GM21423 (cell line): Measurements from ENCODE around the gene LBX1.

Experiments
- ATAC-seq: cut with Tn5 transposase; IDR thresholded peaks from one replicate; pipeline ENCODE4 v1.9.1; 2021; ENCODE audit warnings: mild to moderate bottlenecking, moderate library complexity; ENCODE audit not compliant: unreplicated experiment

The LBX1 gene

GRCh38 chr10:101229266-101230182, at the start of gene LBX1:
Gene LBX1, minus strand, starts transcription at chr10:101229463. Its CDS starts 648 bp downstream, at chr10:101228815.
- ATAC-seq: no peak

GRCh38 chr10:101273741-101274140, 44.5 kb upstream of the LBX1 start:
- ATAC-seq: no peak

DNA sequence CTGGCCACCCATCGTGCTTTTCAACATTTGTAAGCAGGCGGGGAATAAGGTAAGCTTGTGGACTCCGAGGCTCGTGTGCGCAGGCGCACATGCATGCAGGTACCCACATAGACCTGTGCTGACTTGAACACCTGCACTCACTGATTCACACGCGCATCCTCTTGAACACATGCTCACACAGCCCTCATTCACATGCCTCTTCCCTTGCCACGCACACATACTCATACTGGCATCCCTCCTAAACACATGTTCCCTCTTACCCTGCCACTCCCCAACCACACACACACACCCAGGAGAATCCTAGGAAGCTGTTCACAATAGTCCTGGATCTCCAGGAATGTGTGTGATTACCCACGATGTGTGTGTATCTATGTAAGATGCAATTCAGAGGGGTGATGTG, 44.1 kb upstream of the LBX1 start:
- no peak for ATAC-seq

DNA sequence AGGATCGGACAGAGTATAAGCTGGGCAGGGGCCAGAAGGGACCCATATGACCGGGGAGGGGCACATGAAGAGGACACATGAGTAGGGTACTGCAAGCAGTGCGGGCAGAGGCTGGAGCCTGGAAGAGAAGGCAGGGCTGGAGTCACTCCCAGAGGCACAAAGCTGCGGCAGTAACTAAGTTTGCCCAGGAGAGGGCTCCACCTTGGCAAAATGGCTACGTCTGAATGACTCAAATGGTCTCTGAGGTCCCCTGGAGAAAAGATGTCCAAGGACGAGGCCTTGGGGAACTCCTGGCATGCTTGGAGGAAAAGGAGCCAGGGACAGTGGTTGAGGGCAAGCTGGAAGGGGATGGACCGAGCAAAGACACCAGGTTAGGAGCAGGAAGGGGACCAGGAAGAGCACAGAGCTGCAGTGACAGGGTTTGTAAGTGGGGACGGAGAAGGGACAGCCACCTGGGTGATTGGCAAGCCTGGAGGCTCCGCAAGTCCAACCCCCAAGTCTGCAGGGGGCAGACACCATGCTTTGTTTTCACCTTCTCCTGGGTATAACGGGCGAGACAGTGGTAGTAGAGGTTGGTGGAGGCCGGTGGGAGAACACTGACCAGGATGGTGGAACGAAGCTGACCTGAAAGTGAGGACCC, 43.1 kb upstream of the LBX1 start:
- no peak for ATAC-seq

- ATAC-seq: no peak
These were observed 41.5 kb upstream of the LBX1 start for GRCh38 chr10:101270763-101271162.

- ATAC-seq: no peak
These were observed 38.5 kb upstream of the LBX1 start for GRCh38 chr10:101267776-101268175.

GRCh38 chr10:101267290-101267680, 38.0 kb upstream of the LBX1 start:
- no peak for ATAC-seq

GRCh38 chr10:101266381-101267289, 37.4 kb upstream of the LBX1 start:
- ATAC-seq: no peak

DNA sequence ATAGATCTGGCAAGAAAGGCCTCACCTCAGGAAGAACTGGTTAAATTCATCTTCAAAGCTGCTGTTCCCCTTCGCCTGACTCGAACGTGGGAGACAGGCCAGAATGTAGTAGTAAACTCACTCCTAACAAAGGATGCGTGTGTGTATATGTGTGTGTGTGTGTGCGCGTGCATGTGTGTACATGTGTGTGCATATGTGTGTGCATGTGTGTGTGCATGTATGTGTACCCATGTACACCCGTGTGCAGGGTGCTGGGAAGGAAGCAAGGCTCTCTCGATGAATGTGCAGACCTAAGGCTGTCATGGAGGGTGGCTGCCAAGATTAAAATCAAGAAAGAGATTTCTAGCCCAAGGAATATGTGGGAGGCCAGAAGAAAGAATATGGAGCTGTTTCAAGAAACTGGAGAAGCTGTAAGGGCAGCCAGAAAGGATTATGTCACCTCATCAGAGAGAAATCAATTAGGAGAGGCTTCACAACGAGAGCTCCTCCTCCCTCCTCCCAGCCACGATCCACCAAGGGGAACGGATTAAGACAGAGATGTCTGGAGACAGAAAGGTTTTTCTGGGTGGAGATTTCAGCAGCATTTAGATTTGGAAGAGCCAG, 34.0 kb upstream of the LBX1 start:
- ATAC-seq: no peak

DNA sequence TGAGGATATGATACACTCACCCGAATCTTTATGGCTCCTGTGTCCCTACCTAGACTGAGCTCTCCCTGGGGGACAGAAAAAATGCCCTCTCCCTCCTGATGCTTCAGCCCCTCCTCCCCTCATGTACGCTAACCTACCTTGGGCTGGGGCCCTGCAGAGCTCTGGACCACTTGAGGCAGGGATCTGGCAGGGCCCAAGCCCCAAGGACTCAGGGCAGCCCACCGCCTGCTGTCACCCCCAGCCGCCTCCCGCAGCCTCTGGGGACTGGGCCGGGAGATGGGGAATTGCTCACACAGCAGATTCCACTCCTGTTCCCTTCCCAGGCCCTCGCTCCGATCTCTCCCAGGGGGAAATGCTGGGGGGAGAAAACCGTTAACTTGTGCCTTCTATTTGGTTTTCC, 32.9 kb upstream of the LBX1 start:
- ATAC-seq: no peak

DNA sequence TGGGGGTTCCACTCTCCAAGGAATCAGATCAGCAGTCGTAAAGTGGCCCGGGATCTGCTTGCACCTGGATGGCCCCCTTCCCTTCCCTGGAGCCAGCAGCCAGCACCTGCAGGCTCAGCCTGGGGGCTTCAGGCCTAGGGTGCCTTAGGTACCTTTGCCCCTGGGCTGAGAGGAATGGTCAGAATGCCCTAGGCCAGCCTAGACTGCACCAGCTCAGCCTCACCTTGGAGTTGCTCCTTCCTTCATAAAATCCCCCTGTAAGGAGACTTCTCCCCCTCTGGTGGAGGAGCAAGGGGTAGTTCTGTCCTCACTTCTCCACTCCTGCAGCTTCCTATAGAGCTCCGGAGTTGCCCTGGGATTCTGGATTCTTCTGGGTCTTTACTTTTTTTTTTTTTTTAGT, 32.4 kb upstream of the LBX1 start:
- no peak for ATAC-seq

DNA sequence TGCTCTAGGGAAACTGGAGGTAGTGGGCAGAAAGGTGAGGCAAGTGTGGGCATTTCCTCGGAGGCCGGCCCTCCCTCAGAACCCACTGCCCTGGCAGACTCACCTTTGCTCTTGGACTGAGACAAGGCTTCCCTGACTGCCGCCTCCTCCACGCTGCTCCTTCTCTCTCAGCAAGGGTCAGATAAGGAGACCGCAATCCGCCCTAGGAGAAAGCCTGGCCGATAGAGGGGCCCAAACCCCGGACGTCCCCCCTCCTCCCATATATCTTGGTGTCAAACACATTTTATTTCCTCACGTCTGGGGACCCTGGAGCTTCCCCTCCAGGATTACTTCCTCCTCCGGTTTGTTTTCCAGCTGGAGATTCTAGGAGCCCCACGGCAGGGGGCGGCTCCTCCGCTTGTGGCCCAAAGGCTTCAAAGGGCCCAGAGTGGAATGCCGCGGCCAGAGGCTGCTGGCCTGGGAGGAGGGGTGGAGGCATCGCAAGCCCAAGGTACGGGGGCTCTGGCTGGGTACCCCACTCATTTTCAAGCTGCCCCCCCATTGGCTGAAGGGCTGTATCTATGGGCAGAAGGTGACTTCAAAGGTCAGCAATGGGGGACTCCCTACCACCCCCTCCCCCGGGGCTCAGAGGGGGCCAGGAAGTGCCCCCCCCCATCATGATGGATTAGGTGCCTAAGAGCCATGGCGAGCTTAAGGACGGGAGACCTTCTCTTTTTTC, 31.7 kb upstream of the LBX1 start:
- ATAC-seq: no peak

- ATAC-seq: no peak
These were observed 29.1 kb upstream of the LBX1 start for GRCh38 chr10:101258179-101258885.

GRCh38 chr10:101257491-101257890, 28.2 kb upstream of the LBX1 start:
- no peak for ATAC-seq

DNA sequence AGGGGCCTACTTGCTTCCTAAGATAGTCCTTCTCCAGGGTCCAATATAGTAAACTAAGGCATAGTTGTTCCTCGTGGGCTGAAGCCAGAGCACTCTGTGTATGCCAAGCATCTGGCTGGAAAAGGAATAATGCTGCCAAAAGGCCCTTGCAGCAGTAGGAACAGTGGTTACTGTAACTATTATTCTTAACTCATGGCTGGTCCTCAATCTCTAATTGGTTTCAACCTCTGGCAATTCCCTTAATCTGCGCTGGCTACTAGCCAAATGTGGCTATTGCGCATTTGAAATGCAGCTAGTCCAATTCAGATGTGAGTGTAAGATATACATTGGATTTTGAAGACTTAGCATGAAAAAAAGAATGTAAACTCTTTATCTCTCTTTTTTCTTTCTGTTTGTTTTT, 27.8 kb upstream of the LBX1 start:
- no peak for ATAC-seq

DNA sequence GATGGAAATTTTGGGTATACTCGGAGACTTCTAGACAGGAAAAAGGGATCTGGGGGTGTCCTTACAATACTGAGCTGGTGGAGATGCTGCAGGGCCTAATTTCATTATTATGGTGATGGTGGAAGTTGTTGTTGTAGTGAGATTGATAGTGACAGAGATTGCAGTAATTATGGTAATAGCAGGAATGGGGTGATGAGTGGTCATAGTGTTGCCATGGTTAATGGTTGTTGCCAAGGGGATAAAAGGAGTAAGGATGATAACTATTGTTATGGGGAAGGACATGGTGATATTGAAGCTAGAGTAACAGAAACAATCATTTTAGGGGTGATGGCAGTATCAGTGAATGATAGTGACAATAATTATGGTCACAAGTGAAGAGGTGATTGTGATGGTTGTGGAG, 27.1 kb upstream of the LBX1 start:
- ATAC-seq: no peak

DNA sequence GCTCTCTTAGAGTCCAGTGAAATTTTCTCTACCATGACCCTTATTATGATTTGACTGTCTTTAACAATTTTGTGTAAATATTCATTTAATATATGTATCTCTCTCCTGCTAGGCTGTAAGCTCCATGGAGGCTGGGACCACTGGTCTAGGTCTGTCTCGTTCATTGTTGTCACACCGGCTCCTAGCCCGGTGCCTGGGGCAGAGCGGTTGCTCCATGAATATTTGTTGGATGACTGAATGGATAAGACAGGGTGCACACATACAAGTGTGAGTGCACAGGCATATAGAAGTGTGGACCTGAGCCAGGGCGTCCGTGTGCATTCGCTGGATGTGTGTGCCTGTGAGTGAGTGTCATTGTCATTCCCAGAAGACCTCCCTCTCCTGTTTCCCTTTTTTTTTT, 20.9 kb upstream of the LBX1 start:
- ATAC-seq: no peak

GRCh38 chr10:101249171-101249581, 19.9 kb upstream of the LBX1 start:
- ATAC-seq: no peak

DNA sequence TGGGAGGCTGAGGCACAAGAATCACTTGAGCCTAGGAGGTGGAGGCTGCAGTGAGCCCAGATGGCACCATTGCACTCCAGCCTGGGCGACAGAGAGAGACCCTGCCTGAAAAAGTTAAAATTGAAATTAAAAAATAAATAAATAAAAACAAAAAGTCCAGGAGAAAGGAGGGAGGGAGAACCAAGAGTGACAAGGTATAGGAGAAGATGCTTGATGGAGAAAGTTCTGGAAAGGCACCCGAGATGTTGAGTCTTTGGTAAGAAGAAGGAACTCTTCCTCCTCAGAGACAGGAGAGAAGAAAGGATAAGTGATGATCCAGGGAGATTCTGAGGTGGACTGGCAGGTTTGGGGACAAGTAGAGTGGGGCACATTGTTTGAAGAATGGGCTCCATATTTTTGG, 17.4 kb upstream of the LBX1 start:
- no peak for ATAC-seq
